OCI-LY1 (cell line): ENCODE data around the gene MALT1.

Source experiments
- H2AFZ ChIP-seq: fragments of 200-600 bp; sonication (generic), shearing (Covaris generic); 2 replicates; pipeline ENCODE4 v1.6.0; 2014; ENCODE audit warnings: antibody characterized with exemption, mild to moderate bottlenecking, low read length
- H3F3A ChIP-seq: fragments of 200-600 bp; sonication (generic), shearing (Covaris generic); 2 replicates; pipeline ENCODE4 v1.6.0; 2014; ENCODE audit warnings: mild to moderate bottlenecking, antibody characterized with exemption, low read length, moderate library complexity; ENCODE audit not compliant: insufficient read depth
- H3K27ac ChIP-seq: fragments of 200-600 bp; sonication (generic); 2 replicates; pipeline ENCODE4 v1.5.1; 2014; ENCODE audit warnings: low read length, mixed run types, mild to moderate bottlenecking, low read depth; ENCODE audit not compliant: poor library complexity, severe bottlenecking
- H3K27me3 ChIP-seq: fragments of 200-600 bp; sonication (generic); 2 replicates; pipeline ENCODE4 v1.6.0; 2014; ENCODE audit warnings: antibody characterized with exemption, mild to moderate bottlenecking, low read length, moderate library complexity; ENCODE audit not compliant: insufficient read depth
- H3K36me3 ChIP-seq: fragments of 200-600 bp; sonication (generic); 2 replicates; pipeline ENCODE4 v1.6.1; 2014; ENCODE audit warnings: mild to moderate bottlenecking, antibody characterized with exemption, low read length, moderate library complexity, mixed read lengths; ENCODE audit not compliant: insufficient read depth
- H3K4me1 ChIP-seq: fragments of 200-600 bp; sonication (generic); 2 replicates; pipeline ENCODE4 v1.5.1; 2014; ENCODE audit warnings: mild to moderate bottlenecking, low read length, moderate library complexity; ENCODE audit not compliant: insufficient read depth, severe bottlenecking
- H3K4me2 ChIP-seq: fragments of 200-600 bp; sonication (generic), shearing (Covaris generic); 2 replicates; pipeline ENCODE4 v1.6.1; 2014; ENCODE audit warnings: low read length
- H3K4me3 ChIP-seq: fragments of 200-600 bp; sonication (generic); 2 replicates; pipeline ENCODE4 v1.5.1; 2014; ENCODE audit warnings: low read length, low read depth, mild to moderate bottlenecking, mixed read lengths; ENCODE audit not compliant: poor library complexity, severe bottlenecking
- H3K79me2 ChIP-seq: fragments of 200-600 bp; shearing (Covaris generic); 2 replicates; pipeline ENCODE4 v1.6.1; 2016; ENCODE audit warnings: mixed run types, low read length, mixed read lengths; ENCODE audit not compliant: insufficient read depth
- H3K9ac ChIP-seq: fragments of 200-600 bp; sonication (generic), shearing (Covaris generic); 2 replicates; pipeline ENCODE4 v1.6.1; 2014; ENCODE audit warnings: mild to moderate bottlenecking, low read length, mixed read lengths
- H3K9me2 ChIP-seq: fragments of 200-600 bp; sonication (generic), shearing (Covaris generic); 2 replicates; pipeline ENCODE4 v1.6.1; 2014; ENCODE audit warnings: low read depth, mild to moderate bottlenecking, low read length, mixed read lengths
- H3K9me3 ChIP-seq: fragments of 200-600 bp; shearing (Covaris generic); 2 replicates; pipeline ENCODE4 v1.6.1; 2014; ENCODE audit warnings: low read length, mixed read lengths
- H4K20me1 ChIP-seq: fragments of 200-600 bp; sonication (generic), shearing (Covaris generic); 2 replicates; pipeline ENCODE4 v1.6.0; 2016; ENCODE audit warnings: mild to moderate bottlenecking, low read length; ENCODE audit not compliant: insufficient read depth
- EZH2 ChIP-seq: fragments of 200-600 bp; sonication (generic), shearing (Covaris generic); IDR thresholded peaks from 2 replicates; pipeline ENCODE4 v1.8.0; 2017; ENCODE audit warnings: borderline replicate concordance, mixed run types, mild to moderate bottlenecking, antibody characterized with exemption, low read length, moderate library complexity, mixed read lengths
- TF ChIP-seq, protein P1 (sequence below): fragments of 200-600 bp; sonication (generic), shearing (Covaris generic); IDR thresholded peaks from 2 replicates; pipeline ENCODE4 v1.5.1; 2017; ENCODE audit warnings: mild to moderate bottlenecking, antibody characterized with exemption, low read length, moderate library complexity, mixed read lengths

Gene MALT1

DNA sequence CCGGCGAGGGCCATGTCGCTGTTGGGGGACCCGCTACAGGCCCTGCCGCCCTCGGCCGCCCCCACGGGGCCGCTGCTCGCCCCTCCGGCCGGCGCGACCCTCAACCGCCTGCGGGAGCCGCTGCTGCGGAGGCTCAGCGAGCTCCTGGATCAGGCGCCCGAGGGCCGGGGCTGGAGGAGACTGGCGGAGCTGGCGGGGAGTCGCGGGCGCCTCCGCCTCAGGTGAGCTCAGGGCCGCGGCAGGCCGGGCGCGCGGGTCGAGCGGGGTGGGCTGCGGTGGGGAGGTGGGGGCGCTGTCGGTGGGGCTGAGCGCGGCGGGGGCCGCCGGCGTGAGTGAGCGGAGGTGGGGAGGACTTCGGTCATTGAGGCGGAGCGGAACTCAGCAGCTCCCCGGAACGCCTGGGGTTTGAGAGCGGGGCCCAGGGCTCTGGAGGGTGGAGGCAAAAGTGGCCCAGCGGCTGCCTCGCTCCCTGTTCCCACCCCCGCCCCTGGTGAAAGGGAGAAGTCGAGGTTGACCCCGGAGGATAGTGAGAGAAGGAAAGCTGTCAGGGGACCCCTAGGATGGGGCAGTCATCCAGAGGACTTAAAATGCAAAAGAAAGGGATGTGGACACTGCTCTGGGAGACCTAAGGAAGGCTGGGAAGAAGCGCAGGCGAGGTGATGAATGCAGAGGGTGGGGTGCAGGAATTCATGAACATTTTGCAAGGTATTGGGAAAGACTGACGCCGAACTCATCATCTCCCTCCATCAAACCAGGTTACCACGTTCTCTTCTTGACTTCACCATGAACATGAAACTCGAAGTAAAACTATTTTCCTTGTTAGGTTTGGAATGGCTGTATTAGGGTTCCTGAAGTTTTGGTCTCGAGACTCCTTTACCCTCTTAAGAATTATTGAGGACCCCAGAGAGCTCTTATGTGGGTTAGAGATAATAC lies 633 bp downstream of the MALT1 start:
- Histone ChIP-seq H3K27me3 (no peaks in the 10 kb centered on the region), H3K9ac (peak overlapping the region; percentile 77), H3F3A (no peaks in the 10 kb centered on the region), H3K4me2 (peak overlapping the region; percentile 95), H3K79me2 (no peaks in the 10 kb centered on the region), H3K9me3 (no peaks in the 10 kb centered on the region), H4K20me1 (no peaks in the 10 kb centered on the region), H2AFZ (no peak overlapping the region), H3K9me2 (no peaks in the 10 kb centered on the region), H3K36me3 (no peaks in the 10 kb centered on the region), H3K4me3 (peak overlapping the region; percentile 76), H3K27ac (no peak overlapping the region), H3K4me1 (peaks cover 24% of the 10 kb centered on the region)
- TF ChIP-seq, protein P1, sequence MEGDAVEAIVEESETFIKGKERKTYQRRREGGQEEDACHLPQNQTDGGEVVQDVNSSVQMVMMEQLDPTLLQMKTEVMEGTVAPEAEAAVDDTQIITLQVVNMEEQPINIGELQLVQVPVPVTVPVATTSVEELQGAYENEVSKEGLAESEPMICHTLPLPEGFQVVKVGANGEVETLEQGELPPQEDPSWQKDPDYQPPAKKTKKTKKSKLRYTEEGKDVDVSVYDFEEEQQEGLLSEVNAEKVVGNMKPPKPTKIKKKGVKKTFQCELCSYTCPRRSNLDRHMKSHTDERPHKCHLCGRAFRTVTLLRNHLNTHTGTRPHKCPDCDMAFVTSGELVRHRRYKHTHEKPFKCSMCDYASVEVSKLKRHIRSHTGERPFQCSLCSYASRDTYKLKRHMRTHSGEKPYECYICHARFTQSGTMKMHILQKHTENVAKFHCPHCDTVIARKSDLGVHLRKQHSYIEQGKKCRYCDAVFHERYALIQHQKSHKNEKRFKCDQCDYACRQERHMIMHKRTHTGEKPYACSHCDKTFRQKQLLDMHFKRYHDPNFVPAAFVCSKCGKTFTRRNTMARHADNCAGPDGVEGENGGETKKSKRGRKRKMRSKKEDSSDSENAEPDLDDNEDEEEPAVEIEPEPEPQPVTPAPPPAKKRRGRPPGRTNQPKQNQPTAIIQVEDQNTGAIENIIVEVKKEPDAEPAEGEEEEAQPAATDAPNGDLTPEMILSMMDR = peak; percentile 8; the same call in 1 of the 2 replicates
- TF ChIP-seq EZH2 = no peak

DNA sequence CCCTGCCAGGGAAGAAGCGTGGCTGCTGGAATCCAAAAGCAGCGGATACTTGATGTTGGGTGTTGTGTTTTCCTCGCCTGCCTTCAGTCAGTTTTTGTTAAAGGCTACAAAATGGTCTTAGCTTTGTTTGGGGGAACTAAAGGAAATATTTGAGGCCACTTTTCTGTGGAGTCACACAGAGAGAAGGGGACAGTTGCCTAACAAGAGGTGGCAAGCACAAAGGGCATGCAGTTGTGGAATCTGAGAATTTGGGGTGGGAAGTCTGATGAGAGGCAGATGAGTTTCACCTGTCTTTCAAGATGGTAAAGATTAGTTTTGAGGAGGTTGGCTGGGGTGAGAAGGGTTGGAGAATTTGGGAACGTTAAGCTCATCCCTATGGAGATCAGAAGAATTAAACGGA lies 2.9 kb downstream of the MALT1 start:
- no peaks in the 10 kb centered on the region for H3K36me3 ChIP-seq
- no peak overlapping the region for H3K9ac ChIP-seq
- H3K79me2 ChIP-seq = no peaks in the 10 kb centered on the region
- no peak overlapping the region for H3K4me3 ChIP-seq
- no peaks in the 10 kb centered on the region for H3F3A ChIP-seq
- TF ChIP-seq, protein P1 = no peak
- no peak for TF ChIP-seq EZH2
- H3K4me1 ChIP-seq = peaks cover 24% of the 10 kb centered on the region
- H3K9me2 ChIP-seq = no peaks in the 10 kb centered on the region
- no peaks in the 10 kb centered on the region for H3K9me3 ChIP-seq
- H2AFZ ChIP-seq = no peak overlapping the region
- no peak overlapping the region for H3K27ac ChIP-seq
- no peaks in the 10 kb centered on the region for H3K27me3 ChIP-seq
- no peak overlapping the region for H3K4me2 ChIP-seq
- H4K20me1 ChIP-seq = no peaks in the 10 kb centered on the region

DNA sequence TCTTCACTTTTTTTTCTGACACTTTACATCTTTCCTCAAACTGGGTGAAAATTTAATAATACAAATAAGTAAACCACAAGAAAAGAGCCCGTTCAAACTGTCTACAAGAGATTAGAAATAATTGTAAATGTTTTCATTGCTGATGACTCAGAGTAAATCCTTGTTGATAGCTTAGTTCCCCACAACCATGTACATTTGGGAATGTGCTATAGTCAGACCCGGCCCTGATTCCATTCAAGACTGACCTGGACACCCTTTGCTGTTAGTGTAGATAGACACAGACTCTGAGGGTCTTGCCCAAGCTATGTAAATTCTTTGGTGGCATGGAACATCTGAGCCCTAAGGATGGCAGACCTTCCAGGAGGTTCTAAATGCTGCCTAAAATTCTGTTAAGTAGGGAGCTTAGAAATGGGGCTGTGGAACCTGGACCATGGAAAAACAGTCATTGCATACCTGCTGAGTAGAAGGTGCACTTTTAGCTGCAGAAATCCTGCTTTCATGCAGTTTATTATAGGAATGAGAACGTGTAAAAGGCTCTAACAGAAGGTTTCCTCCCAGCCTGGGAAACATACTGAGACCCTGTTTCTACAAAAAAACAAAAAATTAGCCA lies 3.7 kb downstream of the MALT1 start:
- Histone ChIP-seq H3K4me2 (no peak overlapping the region), H3K9me2 (no peaks in the 10 kb centered on the region), H2AFZ (no peak overlapping the region), H3K27ac (no peak overlapping the region), H3K9ac (no peak overlapping the region), H3K79me2 (no peaks in the 10 kb centered on the region), H3K9me3 (no peaks in the 10 kb centered on the region), H3K4me3 (no peak overlapping the region), H3K4me1 (peaks cover 20% of the 10 kb centered on the region), H3K36me3 (no peaks in the 10 kb centered on the region), H3F3A (no peaks in the 10 kb centered on the region), H3K27me3 (no peaks in the 10 kb centered on the region), H4K20me1 (no peaks in the 10 kb centered on the region)
- TF ChIP-seq, protein P1 = no peak
- no peak for TF ChIP-seq EZH2
